ENCODE measurements around the gene GABPA.

GRCh38 chr21:25750085-25750484, 15.3 kb downstream of the GABPA start:
- TF ChIP-seq AHR (CRISPR knock-in tag; IDR thresholded peaks at IDR 0.05), result no peak
- no peak for TF ChIP-seq ARID2 (CRISPR knock-in tag; IDR thresholded peaks at IDR 0.05; ENCODE audit: borderline replicate concordance)
- TF ChIP-seq POLR2AphosphoS5 (IDR thresholded peaks at IDR 0.05; ENCODE audit: low read depth, low read length), result no peak
